ENCODE data around the gene KIAA0319L.

KIAA0319L gene

DNA sequence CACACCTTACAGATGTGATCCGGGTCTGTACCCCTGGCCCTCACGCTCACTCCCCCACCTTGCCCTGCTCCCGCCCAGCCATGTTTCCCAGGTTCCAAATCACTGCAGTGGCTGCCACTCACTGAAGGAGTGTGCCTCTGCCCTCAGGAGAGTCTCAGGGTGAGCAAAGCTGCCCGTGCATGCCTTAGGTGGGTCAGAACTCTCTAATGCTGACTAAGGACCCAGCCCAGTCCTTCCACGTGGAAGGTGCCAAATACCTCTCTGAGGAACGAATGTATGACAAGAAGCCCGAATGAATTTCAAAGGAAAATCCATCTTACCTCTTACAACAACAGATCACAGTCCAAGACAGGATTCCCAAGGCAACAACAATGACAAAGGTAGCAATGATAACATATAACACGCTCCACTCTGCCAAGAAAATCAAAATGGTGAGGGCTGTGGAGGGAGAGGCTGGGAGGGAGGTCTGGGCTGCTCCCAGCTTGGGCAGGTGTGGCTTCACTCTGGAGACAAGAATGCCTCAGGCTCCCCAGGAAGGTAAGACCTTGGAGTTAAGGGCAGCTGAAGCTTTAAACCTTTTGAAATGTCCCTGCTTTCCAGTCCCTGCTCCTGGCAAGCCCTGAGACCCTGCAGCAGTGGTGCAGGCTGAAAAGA lies 115.2 kb downstream of the KIAA0319L start:
- DNase-seq: no peak

GRCh38 chr1:35439626-35440025 lies 117.6 kb downstream of the KIAA0319L start:
- DNase-seq: no peak

DNA sequence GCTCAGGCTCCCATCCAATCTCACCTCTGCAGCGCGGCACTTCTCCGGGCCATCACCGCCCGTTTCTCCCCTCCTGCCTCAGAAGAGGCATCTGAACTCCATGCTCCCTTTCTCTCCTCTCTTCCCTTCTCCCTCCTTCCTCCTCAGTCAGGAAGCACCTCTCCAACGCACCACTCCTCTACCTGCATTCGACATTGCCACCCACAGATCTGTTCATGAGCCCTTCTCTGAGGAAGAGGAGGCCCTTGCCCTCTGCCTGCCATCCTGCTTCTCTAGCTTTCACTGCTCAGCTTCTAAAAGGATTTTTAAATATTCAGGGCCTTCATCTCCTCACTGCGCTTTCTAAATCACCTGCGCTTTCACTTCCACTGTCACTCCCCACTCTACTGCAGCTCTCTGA lies 120.0 kb downstream of the KIAA0319L start:
- DNase-seq: no peak

GRCh38 chr1:35436078-35436477 lies 121.1 kb downstream of the KIAA0319L start:
- DNase-seq: no peak

GRCh38 chr1:35434703-35435102 lies 122.5 kb downstream of the KIAA0319L start:
- DNase-seq: no peak

- no peak for DNase-seq
These were observed 123.5 kb downstream of the KIAA0319L start for GRCh38 chr1:35433714-35434113.

DNA sequence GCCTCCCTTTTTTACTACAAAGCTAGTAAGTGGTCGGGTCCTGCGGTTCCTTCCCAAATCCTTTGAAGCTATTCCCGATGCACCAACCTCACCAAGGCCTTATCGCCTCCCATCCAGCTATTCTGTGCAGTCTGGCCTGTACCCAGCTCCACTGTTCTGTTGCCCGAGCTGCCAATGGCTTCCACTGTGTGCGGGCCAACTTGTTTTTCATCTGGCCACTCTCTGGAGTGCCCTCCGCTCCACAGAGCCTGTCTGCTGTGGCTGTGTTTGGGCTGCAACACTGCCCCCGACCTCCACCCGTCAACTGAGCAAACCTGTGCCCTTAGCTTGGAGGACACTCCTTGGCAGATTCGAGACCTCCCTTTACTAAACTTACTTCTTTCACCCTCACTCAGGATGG lies 125.0 kb downstream of the KIAA0319L start:
- DNase-seq: no peak

DNA sequence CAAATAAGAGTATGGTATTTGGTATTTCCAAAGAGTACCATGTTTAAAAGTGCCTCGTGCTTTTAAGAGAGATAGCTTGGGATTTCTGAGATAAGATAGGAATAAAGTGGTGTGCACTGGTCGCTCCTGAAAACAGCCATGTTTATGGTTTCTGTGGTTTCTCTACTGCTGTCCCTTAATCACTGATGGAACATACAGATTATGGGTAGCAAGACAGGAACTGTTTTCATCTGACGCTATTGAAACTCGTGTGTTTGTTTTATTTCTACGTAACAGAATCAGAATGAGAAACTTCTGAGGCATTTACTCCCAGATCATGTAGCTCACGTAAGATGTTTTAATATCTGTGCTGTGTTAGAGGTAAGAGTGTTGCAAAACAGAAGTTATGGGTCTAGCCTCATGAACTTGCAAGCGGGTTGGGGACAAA lies 126.0 kb downstream of the KIAA0319L start:
- DNase-seq: peak; percentile 11

- DNase-seq: no peak
These were observed 126.4 kb downstream of the KIAA0319L start for GRCh38 chr1:35430762-35431161.

DNA sequence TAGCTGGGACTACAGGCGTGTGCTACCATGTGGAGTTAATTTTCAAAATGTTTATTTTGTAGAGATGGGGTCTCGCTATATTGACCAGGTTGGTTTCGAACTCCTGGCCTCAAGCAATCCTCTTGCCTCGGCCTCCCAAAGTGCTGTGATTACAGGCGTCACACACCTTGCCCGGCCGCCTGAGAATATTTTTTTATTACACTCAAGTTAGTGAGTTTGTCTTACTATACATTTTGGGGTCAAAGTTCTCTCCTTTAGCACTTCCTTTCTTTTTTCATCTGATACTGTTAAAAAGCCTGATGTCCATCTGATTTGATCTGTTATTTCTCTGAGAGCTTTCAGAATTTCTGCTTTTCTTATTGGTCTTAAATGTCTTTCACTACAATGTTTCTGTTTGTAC lies 128.8 kb downstream of the KIAA0319L start:
- DNase-seq: no peak

DNA sequence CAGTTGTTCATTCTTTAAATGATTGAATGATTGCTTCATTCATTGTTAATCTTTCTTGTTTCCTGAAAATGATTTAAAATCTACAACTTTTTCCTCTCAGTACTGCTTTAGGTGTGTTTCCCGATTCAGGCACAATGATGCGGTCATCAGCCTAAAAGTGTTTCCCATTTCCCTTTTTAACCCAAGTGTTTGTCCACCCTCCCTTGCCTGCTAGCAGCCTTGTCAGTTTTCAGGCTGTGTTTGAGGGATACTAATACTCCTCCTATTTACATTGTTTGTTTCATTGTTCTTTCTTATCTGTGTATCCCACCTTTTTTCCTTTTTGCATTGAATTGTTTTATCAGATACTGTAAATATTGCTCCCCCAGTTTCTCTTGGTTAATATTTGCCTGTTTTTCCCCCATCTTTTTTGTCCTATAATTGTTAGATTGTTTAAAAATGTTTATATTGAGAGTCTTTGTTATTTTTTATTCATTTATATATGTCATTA lies 131.1 kb downstream of the KIAA0319L start:
- no peak for DNase-seq

DNA sequence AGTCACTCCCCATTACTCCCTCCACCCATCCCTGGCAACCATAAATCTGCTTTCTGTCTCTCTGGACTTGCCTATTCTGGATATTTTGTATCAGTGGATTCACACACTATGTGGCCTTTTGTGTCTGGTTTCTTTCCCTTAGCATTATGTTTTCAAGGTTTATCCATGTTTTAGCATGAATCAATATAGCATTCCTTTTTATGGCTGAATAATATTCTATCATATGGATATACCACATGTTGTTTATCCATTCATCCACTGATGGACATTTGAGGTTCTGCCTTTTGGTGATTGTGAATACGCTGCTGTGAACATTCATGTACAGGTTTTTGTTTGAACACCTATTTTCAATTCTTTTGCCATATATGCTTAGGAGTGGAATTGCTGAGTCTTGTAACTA lies 148.3 kb downstream of the KIAA0319L start:
- DNase-seq: no peak

- DNase-seq: no peak
These were observed 149.5 kb downstream of the KIAA0319L start for GRCh38 chr1:35407743-35408142.

DNA sequence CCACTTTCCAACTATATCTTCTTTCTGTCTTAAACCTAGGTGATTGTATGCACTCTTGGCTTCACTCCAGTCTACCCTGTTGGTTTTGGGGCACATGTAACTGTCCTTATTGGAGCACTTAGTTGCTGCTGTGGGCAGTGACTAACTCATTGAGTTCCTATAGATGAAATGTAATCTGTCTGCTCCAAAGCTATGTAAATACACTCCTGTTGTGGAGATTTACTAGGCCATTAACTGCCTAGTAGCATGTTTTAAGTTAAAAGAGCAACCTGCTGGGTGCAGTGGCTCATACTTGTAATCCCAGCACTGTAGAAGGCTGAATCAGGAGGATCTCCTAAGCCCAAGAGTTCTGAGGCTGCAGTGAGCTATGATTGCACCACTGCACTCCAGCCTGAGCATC lies 151.1 kb downstream of the KIAA0319L start:
- DNase-seq: no peak

DNA sequence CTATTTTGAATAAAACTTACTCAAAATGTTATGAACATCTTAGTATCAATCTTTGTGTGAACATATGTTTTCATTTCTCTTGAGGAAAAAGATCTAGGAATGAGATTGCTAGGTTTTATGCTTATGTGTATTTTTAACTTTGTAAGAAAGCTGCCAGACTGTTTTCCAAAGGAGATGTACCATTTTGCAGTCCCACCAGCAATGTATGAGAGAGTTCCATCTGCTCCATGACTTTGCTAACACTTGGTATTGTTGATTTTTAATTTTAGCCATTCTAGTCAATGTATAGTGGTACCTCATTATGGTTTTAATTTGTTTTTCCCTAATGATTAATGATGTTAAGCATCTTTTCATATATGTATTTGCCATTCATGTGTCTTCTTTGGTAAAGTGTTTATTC lies 156.2 kb downstream of the KIAA0319L start:
- no peak for DNase-seq

- DNase-seq: no peak
These were observed 158.5 kb downstream of the KIAA0319L start for GRCh38 chr1:35398739-35399138.

DNA sequence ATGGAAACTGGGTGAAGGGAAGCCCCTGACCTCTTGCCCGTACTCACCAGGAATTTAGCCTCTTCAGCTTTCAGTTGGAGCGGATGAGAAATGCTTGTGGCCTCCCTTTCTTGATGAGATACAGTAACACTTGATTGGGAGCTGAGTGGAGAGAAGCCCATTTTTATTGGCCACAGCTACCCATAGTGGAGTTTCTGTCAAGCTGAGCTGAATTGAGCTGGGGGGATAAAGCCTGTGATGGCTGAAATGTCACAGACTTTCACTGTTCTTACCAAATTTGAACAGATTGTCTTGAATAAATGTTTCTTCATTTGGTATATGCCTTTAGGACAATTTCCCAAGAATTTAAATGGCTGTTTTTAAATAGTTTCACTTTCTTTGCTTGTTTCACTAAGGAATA lies 162.8 kb downstream of the KIAA0319L start:
- no peak for DNase-seq

- DNase-seq: no peak
These were observed 166.4 kb downstream of the KIAA0319L start for GRCh38 chr1:35390600-35391494.

DNA sequence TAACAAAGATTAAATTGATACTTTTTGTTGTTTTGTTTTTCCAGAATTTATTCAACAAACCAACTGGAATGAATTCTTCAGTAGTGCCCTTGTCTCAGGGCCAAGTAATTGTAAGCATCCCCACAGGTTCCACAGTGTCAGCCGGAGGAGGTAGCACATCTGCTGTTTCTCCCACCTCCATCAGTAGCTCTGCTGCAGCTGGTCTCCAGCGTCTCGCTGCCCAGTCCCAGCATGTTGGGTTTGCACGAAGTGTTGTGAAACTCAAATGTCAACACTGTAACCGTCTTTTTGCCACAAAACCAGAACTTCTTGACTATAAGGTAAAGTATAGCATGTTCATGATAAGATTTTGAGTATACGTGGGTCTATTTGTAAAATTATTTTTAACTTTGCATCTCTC lies 170.2 kb downstream of the KIAA0319L start:
- peak; percentile 14 for DNase-seq

GRCh38 chr1:35386290-35386689 lies 170.9 kb downstream of the KIAA0319L start:
- no peak for DNase-seq

Data from GF-D8 (cell line).